Measurements from ENCODE around the gene ORAI3. TPM values are rescaled to one million over a fixed set of nuclear protein-coding genes. Genes with fewer than 3 reads are reported as not detected.
A peak's percentile ranks its signal among the peaks of the same experiment; 100 is the strongest.

Gene ORAI3
- total and polyA plus RNA-seq, 2 of the 13 experiments (the other 11 are each of a cell fraction or from before 2014, with no cell fraction given) = 11.4 to 32.0 TPM

DNA sequence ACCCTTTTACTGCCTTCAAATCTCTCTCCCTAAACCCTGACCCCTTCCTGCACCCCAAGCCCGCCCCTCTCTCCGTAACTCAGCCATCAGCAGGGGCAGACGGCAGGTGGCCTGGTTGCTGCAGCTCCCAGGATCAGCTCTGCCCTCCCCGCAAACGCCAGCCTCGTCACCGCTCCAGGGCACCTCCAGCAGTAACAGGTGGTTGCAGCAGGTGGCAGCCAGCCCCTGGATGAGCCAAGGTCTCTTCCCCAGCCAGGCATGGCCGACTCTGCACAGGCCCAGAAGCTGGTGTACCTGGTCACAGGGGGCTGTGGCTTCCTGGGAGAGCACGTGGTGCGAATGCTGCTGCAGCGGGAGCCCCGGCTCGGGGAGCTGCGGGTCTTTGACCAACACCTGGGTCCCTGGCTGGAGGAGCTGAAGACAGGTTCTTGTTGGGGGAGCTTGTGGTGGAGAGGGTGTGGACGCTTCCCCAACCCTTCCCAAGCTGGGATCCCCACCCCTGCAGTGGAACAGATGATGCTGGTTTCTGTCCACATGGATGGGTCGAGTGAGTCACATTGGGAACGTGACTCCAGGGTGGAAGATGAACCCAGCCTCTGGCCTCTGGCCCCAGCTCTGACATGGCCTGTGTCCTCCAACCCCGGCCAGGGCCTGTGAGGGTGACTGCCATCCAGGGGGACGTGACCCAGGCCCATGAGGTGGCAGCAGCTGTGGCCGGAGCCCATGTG, 36.7 kb downstream of the ORAI3 start (continued):
- TF ChIP-seq, protein P1, sequence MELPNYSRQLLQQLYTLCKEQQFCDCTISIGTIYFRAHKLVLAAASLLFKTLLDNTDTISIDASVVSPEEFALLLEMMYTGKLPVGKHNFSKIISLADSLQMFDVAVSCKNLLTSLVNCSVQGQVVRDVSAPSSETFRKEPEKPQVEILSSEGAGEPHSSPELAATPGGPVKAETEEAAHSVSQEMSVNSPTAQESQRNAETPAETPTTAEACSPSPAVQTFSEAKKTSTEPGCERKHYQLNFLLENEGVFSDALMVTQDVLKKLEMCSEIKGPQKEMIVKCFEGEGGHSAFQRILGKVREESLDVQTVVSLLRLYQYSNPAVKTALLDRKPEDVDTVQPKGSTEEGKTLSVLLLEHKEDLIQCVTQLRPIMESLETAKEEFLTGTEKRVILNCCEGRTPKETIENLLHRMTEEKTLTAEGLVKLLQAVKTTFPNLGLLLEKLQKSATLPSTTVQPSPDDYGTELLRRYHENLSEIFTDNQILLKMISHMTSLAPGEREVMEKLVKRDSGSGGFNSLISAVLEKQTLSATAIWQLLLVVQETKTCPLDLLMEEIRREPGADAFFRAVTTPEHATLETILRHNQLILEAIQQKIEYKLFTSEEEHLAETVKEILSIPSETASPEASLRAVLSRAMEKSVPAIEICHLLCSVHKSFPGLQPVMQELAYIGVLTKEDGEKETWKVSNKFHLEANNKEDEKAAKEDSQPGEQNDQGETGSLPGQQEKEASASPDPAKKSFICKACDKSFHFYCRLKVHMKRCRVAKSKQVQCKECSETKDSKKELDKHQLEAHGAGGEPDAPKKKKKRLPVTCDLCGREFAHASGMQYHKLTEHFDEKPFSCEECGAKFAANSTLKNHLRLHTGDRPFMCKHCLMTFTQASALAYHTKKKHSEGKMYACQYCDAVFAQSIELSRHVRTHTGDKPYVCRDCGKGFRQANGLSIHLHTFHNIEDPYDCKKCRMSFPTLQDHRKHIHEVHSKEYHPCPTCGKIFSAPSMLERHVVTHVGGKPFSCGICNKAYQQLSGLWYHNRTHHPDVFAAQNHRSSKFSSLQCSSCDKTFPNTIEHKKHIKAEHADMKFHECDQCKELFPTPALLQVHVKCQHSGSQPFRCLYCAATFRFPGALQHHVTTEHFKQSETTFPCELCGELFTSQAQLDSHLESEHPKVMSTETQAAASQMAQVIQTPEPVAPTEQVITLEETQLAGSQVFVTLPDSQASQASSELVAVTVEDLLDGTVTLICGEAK (IDR thresholded peaks at IDR 0.05) = no peak
- TF ChIP-seq, protein P1 (CRISPR knock-in tag; IDR thresholded peaks at IDR 0.05) = no peak; the same call in 1 of the 2 replicates
- TF ChIP-seq DNMT3B (CRISPR knock-in tag; conservative IDR thresholded peaks at IDR 0.05) (no peak), MYC (CRISPR knock-in tag; IDR thresholded peaks at IDR 0.05; ENCODE audit: borderline replicate concordance) (peak; percentile 94), ZFP41 (CRISPR knock-in tag; IDR thresholded peaks at IDR 0.05; ENCODE audit: borderline replicate concordance) (peak; percentile 27), SIX4 (CRISPR knock-in tag; IDR thresholded peaks at IDR 0.05) (no peak), NR1H2 (CRISPR knock-in tag; IDR thresholded peaks at IDR 0.05; ENCODE audit: borderline replicate concordance, low read depth) (no peak), NCOR1 (IDR thresholded peaks at IDR 0.05; ENCODE audit: borderline replicate concordance, low read length) (0 out of 2 replicates have a peak, but pooled peaks have one; percentile 18)
- TF ChIP-seq, protein P2, sequence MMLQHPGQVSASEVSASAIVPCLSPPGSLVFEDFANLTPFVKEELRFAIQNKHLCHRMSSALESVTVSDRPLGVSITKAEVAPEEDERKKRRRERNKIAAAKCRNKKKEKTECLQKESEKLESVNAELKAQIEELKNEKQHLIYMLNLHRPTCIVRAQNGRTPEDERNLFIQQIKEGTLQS (CRISPR knock-in tag; IDR thresholded peaks at IDR 0.05) = peak; percentile 25; the same call in 1 of the 2 replicates
- TF ChIP-seq, protein P3, sequence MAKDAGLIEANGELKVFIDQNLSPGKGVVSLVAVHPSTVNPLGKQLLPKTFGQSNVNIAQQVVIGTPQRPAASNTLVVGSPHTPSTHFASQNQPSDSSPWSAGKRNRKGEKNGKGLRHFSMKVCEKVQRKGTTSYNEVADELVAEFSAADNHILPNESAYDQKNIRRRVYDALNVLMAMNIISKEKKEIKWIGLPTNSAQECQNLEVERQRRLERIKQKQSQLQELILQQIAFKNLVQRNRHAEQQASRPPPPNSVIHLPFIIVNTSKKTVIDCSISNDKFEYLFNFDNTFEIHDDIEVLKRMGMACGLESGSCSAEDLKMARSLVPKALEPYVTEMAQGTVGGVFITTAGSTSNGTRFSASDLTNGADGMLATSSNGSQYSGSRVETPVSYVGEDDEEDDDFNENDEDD (CRISPR knock-in tag; IDR thresholded peaks at IDR 0.05; ENCODE audit: borderline replicate concordance) = peak; percentile 74
- TF ChIP-seq, protein P4, sequence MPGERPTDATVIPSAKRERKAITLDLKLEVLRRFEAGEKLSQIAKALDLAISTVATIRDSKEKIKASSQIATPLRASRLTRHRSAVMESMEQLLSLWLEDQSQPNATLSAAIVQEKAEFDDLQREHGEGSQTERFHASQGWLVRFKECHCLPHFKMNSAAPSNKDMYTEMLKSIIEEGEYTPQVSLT (CRISPR knock-in tag; IDR thresholded peaks at IDR 0.05; ENCODE audit: borderline replicate concordance, low read depth) = peak; percentile 85; the same call in 1 of the 2 replicates
- TF ChIP-seq, protein P5, sequence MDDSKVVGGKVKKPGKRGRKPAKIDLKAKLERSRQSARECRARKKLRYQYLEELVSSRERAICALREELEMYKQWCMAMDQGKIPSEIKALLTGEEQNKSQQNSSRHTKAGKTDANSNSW (CRISPR knock-in tag; IDR thresholded peaks at IDR 0.05; ENCODE audit: borderline replicate concordance) = 0 out of 2 replicates have a peak, but pooled peaks have one; percentile 79
- TF ChIP-seq, protein P6, sequence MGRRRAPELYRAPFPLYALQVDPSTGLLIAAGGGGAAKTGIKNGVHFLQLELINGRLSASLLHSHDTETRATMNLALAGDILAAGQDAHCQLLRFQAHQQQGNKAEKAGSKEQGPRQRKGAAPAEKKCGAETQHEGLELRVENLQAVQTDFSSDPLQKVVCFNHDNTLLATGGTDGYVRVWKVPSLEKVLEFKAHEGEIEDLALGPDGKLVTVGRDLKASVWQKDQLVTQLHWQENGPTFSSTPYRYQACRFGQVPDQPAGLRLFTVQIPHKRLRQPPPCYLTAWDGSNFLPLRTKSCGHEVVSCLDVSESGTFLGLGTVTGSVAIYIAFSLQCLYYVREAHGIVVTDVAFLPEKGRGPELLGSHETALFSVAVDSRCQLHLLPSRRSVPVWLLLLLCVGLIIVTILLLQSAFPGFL (CRISPR knock-in tag; IDR thresholded peaks at IDR 0.05) = no peak
- TF ChIP-seq, protein P7, sequence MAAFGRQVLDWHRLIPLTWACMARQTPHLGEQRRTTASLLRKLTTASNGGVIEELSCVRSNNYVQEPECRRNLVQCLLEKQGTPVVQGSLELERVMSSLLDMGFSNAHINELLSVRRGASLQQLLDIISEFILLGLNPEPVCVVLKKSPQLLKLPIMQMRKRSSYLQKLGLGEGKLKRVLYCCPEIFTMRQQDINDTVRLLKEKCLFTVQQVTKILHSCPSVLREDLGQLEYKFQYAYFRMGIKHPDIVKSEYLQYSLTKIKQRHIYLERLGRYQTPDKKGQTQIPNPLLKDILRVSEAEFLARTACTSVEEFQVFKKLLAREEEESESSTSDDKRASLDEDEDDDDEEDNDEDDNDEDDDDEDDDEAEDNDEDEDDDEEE (CRISPR knock-in tag; IDR thresholded peaks at IDR 0.05) = no peak; the same call in 1 of the 2 replicates
